HepG2 (cell line): ENCODE measurements around the gene SLC17A9. TPM values are rescaled to one million over a fixed set of nuclear protein-coding genes. Genes with fewer than 3 reads are reported as not detected.

Experiments
- TBX3 ChIP-seq: fragments of 450-650 bp; IDR thresholded peaks from 2 replicates; pipeline ENCODE4 v1.6.1; 2017; ENCODE audit warnings: antibody characterized with exemption, mild to moderate bottlenecking, inconsistent platforms, borderline replicate concordance
- ZNF546 ChIP-seq: sonication (generic); formaldehyde crosslinking; conservative IDR thresholded peaks from 2 replicates; pipeline ENCODE4 v1.8.1; 2023; ENCODE audit warnings: mild to moderate bottlenecking, missing genetic modification reagents
- ZNF557 ChIP-seq: sonication (generic); formaldehyde crosslinking; IDR thresholded peaks from 2 replicates; pipeline ENCODE4 v1.4.0; 2020; ENCODE audit warnings: missing genetic modification reagents
- polyA plus RNA-seq, 8 experiments: library from polyadenylated mRNA; depleted of rRNA in 3 of 8; stranded (reverse) in 7 of 8; unstranded in 1 of 8; fragments of >200 nt; fragmentation: Illumina TruSeq in 4 of 8; extraction: Trizol in 4 of 8; gene quantifications; 2 replicates each; pipeline versions ENCODE4 v1.2.1 to v1.2.3, GENCODE V29; 2011 to 2016; ENCODE audit warnings: low read depth in 4 of 8, missing spikeins in 1 of 8, mixed read lengths in 1 of 8; ENCODE audit not compliant: insufficient read depth in 1 of 8
- total RNA-seq, 5 experiments: library from RNA; depleted of rRNA; stranded (reverse); fragments of >200 nt; fragmentation: Illumina TruSeq; extraction: Trizol; gene quantifications; 2 replicates each; pipeline ENCODE4 v1.2.3, GENCODE V29; 2016; ENCODE audit warnings: low read depth in 1 of 5
- TF ChIP-seq, protein P1 (sequence below): sonication (generic); formaldehyde crosslinking; IDR thresholded peaks from 2 replicates; pipeline ENCODE4 v1.5.1; 2020; ENCODE audit warnings: mild to moderate bottlenecking, missing genetic modification reagents, moderate library complexity
- TF ChIP-seq, protein P2 (sequence below): sonication (generic); formaldehyde crosslinking; IDR thresholded peaks from 2 replicates; pipeline ENCODE4 v1.4.0; 2020; ENCODE audit warnings: mild to moderate bottlenecking, missing genetic modification reagents

The SLC17A9 gene
- total and polyA plus RNA-seq, 2 of the 13 experiments (the other 11 are each of a cell fraction or from before 2014, with no cell fraction given) = 110 to 191 TPM

DNA sequence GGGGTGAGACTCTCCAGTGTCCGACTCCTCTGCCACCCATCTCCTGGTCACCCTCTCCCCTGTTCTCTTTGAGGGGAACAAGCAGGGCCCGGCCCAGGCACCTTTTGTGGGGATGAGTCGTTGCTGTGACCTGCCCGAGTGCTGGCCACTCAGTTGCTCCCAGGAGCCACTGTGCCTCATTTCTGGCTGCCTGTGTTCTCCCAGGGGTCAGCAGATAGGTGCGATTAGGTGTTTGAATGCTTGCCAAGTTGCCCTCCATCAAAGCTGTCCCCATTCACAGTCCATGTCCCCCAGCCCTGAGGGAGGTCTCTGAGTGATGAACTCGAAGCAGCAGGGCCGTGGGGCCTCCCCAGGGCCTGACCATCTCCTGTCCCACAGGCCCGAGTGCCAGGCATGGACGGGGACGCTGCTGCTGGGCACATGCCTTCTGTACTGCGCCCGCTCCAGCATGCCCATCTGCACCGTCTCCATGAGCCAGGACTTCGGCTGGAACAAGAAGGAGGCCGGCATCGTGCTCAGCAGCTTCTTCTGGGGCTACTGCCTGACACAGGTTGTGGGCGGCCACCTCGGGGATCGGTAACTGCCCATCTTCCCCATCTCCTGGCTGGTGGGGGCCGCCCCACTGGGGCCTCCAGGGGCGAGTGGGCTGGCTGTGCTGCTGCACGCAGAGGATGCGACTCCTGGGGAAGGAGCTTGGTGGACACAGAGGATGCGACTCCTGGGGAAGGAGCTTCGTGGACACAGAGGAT lies 4.1 kb downstream of the SLC17A9 start (continued):
- TF ChIP-seq, protein P1, sequence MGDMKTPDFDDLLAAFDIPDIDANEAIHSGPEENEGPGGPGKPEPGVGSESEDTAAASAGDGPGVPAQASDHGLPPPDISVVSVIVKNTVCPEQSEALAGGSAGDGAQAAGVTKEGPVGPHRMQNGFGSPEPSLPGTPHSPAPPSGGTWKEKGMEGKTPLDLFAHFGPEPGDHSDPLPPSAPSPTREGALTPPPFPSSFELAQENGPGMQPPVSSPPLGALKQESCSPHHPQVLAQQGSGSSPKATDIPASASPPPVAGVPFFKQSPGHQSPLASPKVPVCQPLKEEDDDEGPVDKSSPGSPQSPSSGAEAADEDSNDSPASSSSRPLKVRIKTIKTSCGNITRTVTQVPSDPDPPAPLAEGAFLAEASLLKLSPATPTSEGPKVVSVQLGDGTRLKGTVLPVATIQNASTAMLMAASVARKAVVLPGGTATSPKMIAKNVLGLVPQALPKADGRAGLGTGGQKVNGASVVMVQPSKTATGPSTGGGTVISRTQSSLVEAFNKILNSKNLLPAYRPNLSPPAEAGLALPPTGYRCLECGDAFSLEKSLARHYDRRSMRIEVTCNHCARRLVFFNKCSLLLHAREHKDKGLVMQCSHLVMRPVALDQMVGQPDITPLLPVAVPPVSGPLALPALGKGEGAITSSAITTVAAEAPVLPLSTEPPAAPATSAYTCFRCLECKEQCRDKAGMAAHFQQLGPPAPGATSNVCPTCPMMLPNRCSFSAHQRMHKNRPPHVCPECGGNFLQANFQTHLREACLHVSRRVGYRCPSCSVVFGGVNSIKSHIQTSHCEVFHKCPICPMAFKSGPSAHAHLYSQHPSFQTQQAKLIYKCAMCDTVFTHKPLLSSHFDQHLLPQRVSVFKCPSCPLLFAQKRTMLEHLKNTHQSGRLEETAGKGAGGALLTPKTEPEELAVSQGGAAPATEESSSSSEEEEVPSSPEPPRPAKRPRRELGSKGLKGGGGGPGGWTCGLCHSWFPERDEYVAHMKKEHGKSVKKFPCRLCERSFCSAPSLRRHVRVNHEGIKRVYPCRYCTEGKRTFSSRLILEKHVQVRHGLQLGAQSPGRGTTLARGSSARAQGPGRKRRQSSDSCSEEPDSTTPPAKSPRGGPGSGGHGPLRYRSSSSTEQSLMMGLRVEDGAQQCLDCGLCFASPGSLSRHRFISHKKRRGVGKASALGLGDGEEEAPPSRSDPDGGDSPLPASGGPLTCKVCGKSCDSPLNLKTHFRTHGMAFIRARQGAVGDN (CRISPR knock-in tag) = no peak; the same call in 1 of the 2 replicates
- TF ChIP-seq, protein P2, sequence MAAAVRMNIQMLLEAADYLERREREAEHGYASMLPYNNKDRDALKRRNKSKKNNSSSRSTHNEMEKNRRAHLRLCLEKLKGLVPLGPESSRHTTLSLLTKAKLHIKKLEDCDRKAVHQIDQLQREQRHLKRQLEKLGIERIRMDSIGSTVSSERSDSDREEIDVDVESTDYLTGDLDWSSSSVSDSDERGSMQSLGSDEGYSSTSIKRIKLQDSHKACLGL (CRISPR knock-in tag) = no peak; the same call in 1 of the 2 replicates
- TF ChIP-seq ZNF546 (CRISPR knock-in tag) = peak; percentile 54; the same call in 1 of the 2 replicates
- no peak for TF ChIP-seq ZNF557 (CRISPR knock-in tag)
- TF ChIP-seq TBX3 = no peak
